Panc1 (cell line): ENCODE data around the gene MDFI. TPM values are rescaled to one million over a fixed set of nuclear protein-coding genes. Genes with fewer than 3 reads are reported as not detected.

Experiments used
- ATAC-seq: fragments of 200-7000 bp; cut with Tn5 transposase; 2 replicates; pipeline ENCODE4 v1.9.1; 2020; ENCODE audit warnings: mild to moderate bottlenecking, moderate library complexity
- BruUV-seq: library from RNA; stranded (reverse); fragments of 400-500 nt; replicated peaks from 2 replicates; lab custom pipeline; 2021; lab: Mats Ljungman, UMichigan
- CTCF ChIA-PET: fragments of 300-600 bp; sonication (Branson Sonifier 250); formaldehyde crosslinking; loops from one replicate; lab custom pipeline; 2022; ENCODE audit warnings: antibody characterized with exemption; lab: Charles Lee
- POLR2A ChIA-PET: fragments of 300-600 bp; sonication (Branson Sonifier 250); formaldehyde crosslinking; loops from one replicate; lab custom pipeline; 2022; ENCODE audit warnings: antibody characterized with exemption; lab: Charles Lee
- DNase-seq: peaks from one replicate; pipeline ENCODE4 v3.0.0-alpha.2; 2010; ENCODE audit warnings: low read depth, low spot score
- H3K27ac ChIP-seq: 2 replicates; pipeline ENCODE4 v1.5.1; 2011; ENCODE audit warnings: mild to moderate bottlenecking, low read length, inconsistent platforms
- H3K27me3 ChIP-seq: fragments of 200-500 bp; sonication (Bioruptor generic); 2 replicates; pipeline ENCODE4 v1.6.0; 2014; ENCODE audit warnings: low read length, inconsistent platforms; ENCODE audit not compliant: control insufficient read depth, insufficient read depth
- H3K36me3 ChIP-seq: fragments of 200-500 bp; sonication (Bioruptor generic); 2 replicates; pipeline ENCODE4 v1.5.1; 2014; ENCODE audit warnings: inconsistent platforms, mild to moderate bottlenecking, low read length, moderate library complexity; ENCODE audit not compliant: control insufficient read depth, insufficient read depth
- H3K4me1 ChIP-seq: 2 replicates; pipeline ENCODE4 v1.5.1; 2011; ENCODE audit warnings: inconsistent platforms, mild to moderate bottlenecking, low read length, moderate library complexity; ENCODE audit not compliant: control insufficient read depth, insufficient read depth
- H3K4me3 ChIP-seq, 2 experiments: 2 replicates each; pipeline ENCODE4 v1.5.1; 2011 to 2012; ENCODE audit warnings: low read depth in 2 of 2, low read length in 2 of 2, mild to moderate bottlenecking in 2 of 2, inconsistent platforms in 1 of 2, moderate library complexity in 1 of 2
- H3K9me3 ChIP-seq: fragments of 200-500 bp; sonication (Bioruptor generic); 2 replicates; pipeline ENCODE4 v1.5.1; 2014; ENCODE audit warnings: low read depth, mild to moderate bottlenecking, inconsistent platforms, low read length, moderate library complexity; ENCODE audit not compliant: control insufficient read depth, insufficient read depth
- CTCF ChIP-seq: fragments of 450-650 bp; IDR thresholded peaks from 2 replicates; pipeline ENCODE4 v1.5.1; 2017; ENCODE audit warnings: mild to moderate bottlenecking
- POLR2AphosphoS5 ChIP-seq: IDR thresholded peaks from 2 replicates; pipeline ENCODE4 v1.6.1; 2012; ENCODE audit warnings: mild to moderate bottlenecking, low read depth, low read length, moderate library complexity
- REST ChIP-seq, 2 experiments: IDR thresholded peaks; 2 replicates each; pipeline ENCODE4 v1.6.1; 2011 to 2012; ENCODE audit warnings: low read depth in 2 of 2, control low read depth in 1 of 2, low read length in 1 of 2, mild to moderate bottlenecking in 1 of 2, moderate library complexity in 1 of 2; ENCODE audit not compliant: insufficient read depth in 1 of 2
- SIN3A ChIP-seq: IDR thresholded peaks from 2 replicates; pipeline ENCODE4 v1.6.1; 2012; ENCODE audit warnings: low read depth, mild to moderate bottlenecking, low read length, moderate library complexity, borderline replicate concordance; ENCODE audit not compliant: insufficient read depth
- TCF7L2 ChIP-seq: IDR thresholded peaks from 2 replicates; pipeline ENCODE4 v1.6.1; 2011; ENCODE audit warnings: mild to moderate bottlenecking, low read depth, low read length, inconsistent platforms
- in situ Hi-C: cut with HindIII; loops from 2 replicates; pipeline ENCODE4 v1.10.0; 2016; ENCODE audit warnings: low sequenced_read_pairs, low pct_unique_long_range_greater_than_20kb
- intact Hi-C: fragments of 100-400 bp; cut with micrococcal nuclease; formaldehyde crosslinking; loops from one replicate; pipeline ENCODE4 v1.10.0; 2022; ENCODE audit not compliant: unreplicated experiment
- total RNA-seq: library from RNA; stranded (reverse); gene quantifications from one replicate; pipeline ENCODE4 v1.2.1, GENCODE V29; 2021; ENCODE audit not compliant: unreplicated experiment

The MDFI gene
- total RNA-seq, 1 experiment from 2014 or later: 0.54 TPM

- Histone ChIP-seq H3K4me3 (no peak overlapping the region), H3K27me3 (no peaks in the 10 kb centered on the region), H3K9me3 (no peaks in the 10 kb centered on the region), H3K27ac (no peak overlapping the region), H3K4me1 (peaks cover 10% of the 10 kb centered on the region), H3K36me3 (no peaks in the 10 kb centered on the region)
- in situ Hi-C loops (no loop called here), intact Hi-C loops (no loop called here)
- no peak for DNase-seq
- TF ChIP-seq TCF7L2 (no peak), CTCF (no peak), POLR2AphosphoS5 (no peak), REST (IDR thresholded peaks at IDR 0.05; ENCODE audit: insufficient read depth in 1 of 2, low read depth in 2 of 2, low read length in 1 of 2) (no peak), SIN3A (no peak)
- POLR2A ChIA-PET: interaction anchor here (0.6 kb wide), 1 partner anchor 581 kb away, joined by 9 read pairs; no protein-coding TSS in a partner anchor
- no TSS peak for BruUV-seq
- no peak for ATAC-seq
- CTCF ChIA-PET: interaction anchor here (1.4 kb wide), 1 partner anchor 230 kb away, joined by 3 read pairs; no protein-coding TSS in a partner anchor
These were observed 39.6 kb upstream of the MDFI start for GRCh38 chr6:41598670-41599014.

- H3K36me3 ChIP-seq: no peaks in the 10 kb centered on the region
- ChIA-PET CTCF (interaction anchor here (1.4 kb wide), 1 partner anchor 231 kb away, joined by 3 read pairs; no protein-coding TSS in a partner anchor), POLR2A (no interaction called here)
- BruUV-seq: no TSS peak
- H3K27ac ChIP-seq: no peak overlapping the region
- no peak overlapping the region for H3K4me3 ChIP-seq
- DNase-seq (no peak), ATAC-seq (no peak)
- H3K9me3 ChIP-seq: no peaks in the 10 kb centered on the region
- in situ Hi-C loops (no loop called here), intact Hi-C loops (no loop called here)
- H3K4me1 ChIP-seq: peaks cover 10% of the 10 kb centered on the region
- no peaks in the 10 kb centered on the region for H3K27me3 ChIP-seq
- TF ChIP-seq TCF7L2 (no peak), SIN3A (no peak), CTCF (no peak), REST (IDR thresholded peaks at IDR 0.05; ENCODE audit: insufficient read depth in 1 of 2, low read depth in 2 of 2, low read length in 1 of 2) (no peak), POLR2AphosphoS5 (no peak)
These were observed 39.0 kb upstream of the MDFI start for GRCh38 chr6:41599015-41599851.
